Tongue (tissue), 3 donors: ENCODE data around the gene DGKH. TPM values are rescaled to one million over a fixed set of nuclear protein-coding genes. Genes with fewer than 3 reads are reported as not detected.

Source experiments
- DNase-seq: peaks from one replicate; pipeline ENCODE4 v3.0.0-alpha.2; 2015
- small RNA-seq: library from RNA; depleted of rRNA; stranded (forward); fragments of <200 nt; gene quantifications from one replicate; pipeline ENCODE3, GENCODE V24; 2014; ENCODE audit warnings: low replicate concordance
- total RNA-seq: library from RNA; depleted of rRNA; stranded (reverse); fragments of >200 nt; gene quantifications from one replicate; pipeline ENCODE4 v1.2.3, GENCODE V29; 2014

Gene DGKH
- total RNA-seq, 1 donor from 2014 or later: 18.4 TPM

- no peak for DNase-seq
Observed at GRCh38 chr13:42280537-42280936, 232.1 kb downstream of the DGKH start.

GRCh38 chr13:42283574-42283973 is 235.1 kb downstream of the DGKH start:
- DNase-seq: no peak

- no peak for DNase-seq
Observed at GRCh38 chr13:42284068-42284467, 235.6 kb downstream of the DGKH start.

Small RNA genes lying within 50 kb of the gene (small RNA-seq; reads per million reads assigned to genes)
- gene RPS28P8: not detected

Other genes with a start within 250 kb of the DGKH start
- 43.3 TPM for gene VWA8, start 87.5 kb upstream of the DGKH start, total RNA-seq
- 41.1 TPM for gene AKAP11, start 223.5 kb downstream of the DGKH start, total RNA-seq